ENCODE data around the gene OLFML2B.

The OLFML2B gene

GRCh38 chr1:161943737-161944136 lies 79.9 kb downstream of the OLFML2B start:
- no peak for DNase-seq

DNA sequence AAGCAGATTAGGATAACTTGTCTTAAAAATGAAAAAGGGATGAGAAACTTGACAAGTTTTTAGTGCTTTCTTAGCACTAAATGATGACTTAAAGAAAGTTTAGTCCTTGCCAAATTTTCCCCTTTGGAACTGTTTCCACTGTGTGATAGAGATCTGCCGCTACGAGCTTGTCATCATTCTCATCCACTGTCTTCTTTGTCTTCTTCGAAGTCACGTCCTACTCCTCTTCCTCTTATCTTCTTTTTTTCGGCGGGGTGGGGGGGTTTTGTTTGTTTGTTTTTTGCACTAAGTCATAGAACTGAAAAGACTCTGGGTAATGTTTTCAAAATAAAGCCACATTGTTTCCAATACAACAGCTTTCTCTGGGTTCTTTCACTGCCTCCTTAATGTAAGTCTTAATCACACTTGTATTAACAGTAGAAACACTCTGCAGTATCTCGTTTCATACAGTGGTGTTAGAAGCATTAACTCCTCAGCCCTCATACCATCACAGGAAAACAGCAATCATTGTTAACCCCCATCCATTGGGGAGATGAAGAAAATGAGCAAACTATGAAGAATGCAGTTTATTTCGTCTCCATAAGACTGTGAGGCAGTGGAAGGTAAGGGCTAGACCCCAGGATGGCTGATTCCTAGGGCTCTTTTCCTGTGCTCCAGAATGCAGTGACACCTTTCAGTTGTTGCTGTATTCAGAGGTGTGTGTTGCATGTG lies 81.8 kb downstream of the OLFML2B start:
- DNase-seq = no peak

DNA sequence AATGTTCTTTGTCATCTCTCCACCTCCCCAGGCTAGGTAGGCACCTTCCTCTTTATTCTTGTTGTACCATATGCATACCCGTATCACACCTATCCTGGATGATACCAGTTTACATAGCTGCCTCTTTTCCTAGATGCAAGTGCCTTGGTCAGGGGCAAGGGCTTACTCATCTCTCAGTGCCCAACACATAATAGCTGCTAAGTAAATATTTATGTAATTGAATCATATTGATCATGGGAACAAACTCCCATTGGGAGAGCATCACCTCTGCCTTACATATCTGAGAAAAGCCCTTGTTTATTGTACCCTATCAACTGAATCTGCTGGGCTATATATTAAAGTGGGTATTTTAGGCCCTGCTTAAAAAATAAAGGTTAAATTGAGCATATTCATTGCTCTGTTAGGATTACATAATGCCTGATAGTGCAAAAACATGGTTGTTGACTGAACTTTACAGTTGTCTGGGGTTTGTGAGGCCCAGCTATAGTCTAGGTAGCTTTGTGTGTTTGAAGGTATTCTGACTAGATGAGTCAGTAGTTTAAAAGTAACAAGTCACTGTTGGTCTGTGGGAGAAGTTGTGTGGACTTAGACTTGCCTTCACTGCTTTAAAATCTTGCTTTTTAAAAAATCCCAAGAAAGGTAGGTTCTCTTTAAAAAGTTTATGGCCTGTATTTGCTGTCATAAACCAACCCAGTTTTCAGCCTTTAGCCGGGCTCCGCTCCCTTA lies 82.6 kb downstream of the OLFML2B start:
- no peak for DNase-seq

DNA sequence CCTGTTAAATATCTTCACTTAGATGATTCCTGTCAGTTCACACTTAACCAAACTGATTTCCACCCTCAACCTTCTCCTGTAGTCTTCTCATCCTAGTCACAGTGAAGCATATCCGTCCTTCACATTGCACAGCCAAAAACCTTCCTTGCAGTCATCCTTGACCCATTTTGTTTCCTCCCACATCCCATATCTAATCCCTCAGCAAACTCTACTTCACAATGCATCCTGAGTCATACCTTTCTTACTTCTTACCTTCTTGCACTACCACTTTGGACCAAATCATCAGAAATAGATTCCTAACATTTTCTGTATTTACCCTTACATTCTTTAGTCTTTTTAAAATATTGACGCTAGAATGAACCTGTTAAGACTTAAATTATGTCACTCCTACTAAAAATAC lies 86.9 kb downstream of the OLFML2B start:
- DNase-seq = no peak

GRCh38 chr1:161935264-161935663 lies 88.4 kb downstream of the OLFML2B start:
- no peak for DNase-seq

GRCh38 chr1:161933592-161934588 lies 89.8 kb downstream of the OLFML2B start:
- no peak for DNase-seq

Measured in activated CD4-positive, alpha-beta T cell treated with anti-CD3 and anti-CD28 coated beads, Interleukin-2, amount 50 U/mL, for 48 hours (primary cell).